Activated T-cell treated with anti-CD3 and anti-CD28 coated beads, Interleukin-2, amount 50 U/mL, for 72 hours (primary cell): ENCODE measurements around the gene MGAT5. TPM values are rescaled to one million over a fixed set of nuclear protein-coding genes. Genes with fewer than 3 reads are reported as not detected.

Experiments
- ATAC-seq, 2 donors: fragments of 150-1000 bp; cut with Tn5 transposase; replicated peaks in 1 of 2; 2 replicates each; pipeline ENCODE4 v1.10.0; 2021; ENCODE audit warnings: moderate library complexity in 2 of 2, mild to moderate bottlenecking in 1 of 2
- DNase-seq, 2 donors: peaks; one replicate each; pipeline ENCODE4 v3.0.0; 2021 to 2022; ENCODE audit warnings: mixed read lengths in 1 of 2
- H3K27ac Mint-ChIP-seq: one replicate; pipeline ENCODE4 v1.8.0; 2022; ENCODE audit warnings: mild to moderate bottlenecking, moderate library complexity, mixed read lengths
- H3K27me3 Mint-ChIP-seq: one replicate; pipeline ENCODE4 v1.8.0; 2022; ENCODE audit warnings: low read depth, mixed read lengths
- H3K36me3 Mint-ChIP-seq, 2 donors: one replicate each; pipeline ENCODE4 v1.8.0; 2022; ENCODE audit warnings: mixed read lengths in 2 of 2, mild to moderate bottlenecking in 1 of 2; ENCODE audit not compliant: insufficient read depth in 2 of 2
- H3K4me1 Mint-ChIP-seq: one replicate; pipeline ENCODE4 v1.8.0; 2022; ENCODE audit warnings: low read depth, mixed read lengths
- H3K4me3 Mint-ChIP-seq, 2 donors: one replicate each; pipeline ENCODE4 v1.8.0; 2022; ENCODE audit warnings: mild to moderate bottlenecking in 2 of 2, mixed read lengths in 2 of 2, moderate library complexity in 2 of 2
- H3K9me3 Mint-ChIP-seq, 2 donors: one replicate each; pipeline ENCODE4 v1.8.0; 2022; ENCODE audit warnings: mixed read lengths in 2 of 2
- total RNA-seq, 2 donors: library from RNA; stranded (reverse); gene quantifications; one replicate each; pipeline ENCODE4 v1.2.3, GENCODE V29; 2022

The MGAT5 gene
- total RNA-seq, 2 donors from 2014 or later = 10.9 to 16.2 TPM

DNA sequence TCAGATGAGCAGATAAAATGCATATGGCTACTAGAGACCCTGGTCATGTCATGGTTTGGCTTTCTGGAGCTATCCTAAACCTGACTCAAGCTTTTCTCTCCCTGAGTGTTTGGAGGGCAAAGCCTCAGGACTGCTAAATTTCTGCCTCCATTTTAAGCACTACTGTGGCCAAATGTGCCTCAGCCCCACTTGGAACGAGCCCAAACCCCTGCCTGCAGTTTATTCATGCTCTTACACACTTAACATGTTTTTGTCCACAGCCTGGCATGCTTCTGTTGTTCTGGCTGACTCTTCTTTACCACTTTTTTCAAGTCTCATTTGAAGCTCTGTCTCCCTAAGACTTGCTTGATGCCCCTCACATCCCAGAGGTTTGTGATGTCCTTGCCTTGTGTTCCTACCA is 24.7 kb downstream of the MGAT5 start:
- H3K27me3 Mint-ChIP-seq = no peaks in the 10 kb centered on the region
- no peak for DNase-seq
- peaks cover 35% of the 10 kb centered on the region for H3K4me1 Mint-ChIP-seq
- H3K9me3 Mint-ChIP-seq = peaks cover 0 to 3% of the 10 kb centered on the region in 2 donors
- no peak overlapping the region for H3K4me3 Mint-ChIP-seq
- no peak for ATAC-seq
- H3K36me3 Mint-ChIP-seq = peaks cover 4 to 7% of the 10 kb centered on the region in 2 donors
- H3K27ac Mint-ChIP-seq = no peak overlapping the region

DNA sequence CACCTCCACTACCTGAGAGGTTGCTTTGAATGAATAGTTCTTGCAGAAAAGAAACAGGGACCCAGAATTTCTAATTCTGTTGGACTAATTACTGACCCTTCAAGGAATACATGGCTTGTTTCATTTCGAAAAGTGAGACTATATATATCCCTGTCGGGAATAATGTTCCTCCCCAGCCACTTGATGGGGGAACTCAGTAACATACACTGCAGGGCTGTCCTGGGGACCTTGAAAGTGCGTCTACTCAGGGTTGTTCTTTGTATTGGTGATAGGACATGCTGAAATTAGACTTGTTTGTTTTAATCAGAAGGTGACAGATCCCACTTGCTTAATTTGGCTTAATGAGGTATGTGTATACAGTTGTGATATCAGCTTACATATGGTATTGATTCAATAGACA is 25.5 kb downstream of the MGAT5 start:
- Mint-ChIP-seq H3K36me3 (peaks cover 4 to 7% of the 10 kb centered on the region in 2 donors), H3K9me3 (peaks cover 0 to 3% of the 10 kb centered on the region in 2 donors), H3K4me3 (no peak overlapping the region), H3K27me3 (no peaks in the 10 kb centered on the region), H3K4me1 (peaks cover 43% of the 10 kb centered on the region), H3K27ac (no peak overlapping the region)
- no peak for ATAC-seq
- no peak for DNase-seq

DNA sequence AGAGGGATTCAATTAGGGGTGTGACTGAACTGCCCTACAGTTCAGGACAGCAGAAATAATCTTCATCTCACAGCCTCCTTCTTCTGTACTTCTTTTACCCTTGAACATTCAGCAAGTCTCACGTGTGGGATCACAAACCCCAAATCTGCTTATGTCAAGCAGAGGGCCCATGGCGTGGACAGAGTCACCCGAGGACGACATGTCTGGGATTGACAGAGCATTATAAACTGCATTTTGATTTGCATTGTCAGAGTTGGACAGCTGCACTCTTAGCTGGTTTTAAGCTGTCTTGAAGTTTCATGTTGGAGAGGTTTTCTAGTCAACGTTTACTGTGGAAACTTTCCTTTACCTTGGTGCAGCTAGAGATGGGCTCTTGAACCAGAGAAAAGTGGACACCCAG is 26.4 kb downstream of the MGAT5 start:
- H3K4me1 Mint-ChIP-seq = peaks cover 45% of the 10 kb centered on the region
- peaks cover 4 to 7% of the 10 kb centered on the region in 2 donors for H3K36me3 Mint-ChIP-seq
- ATAC-seq (no peak), DNase-seq (no peak)
- peaks cover 0 to 3% of the 10 kb centered on the region in 2 donors for H3K9me3 Mint-ChIP-seq
- H3K27ac Mint-ChIP-seq = no peak overlapping the region
- H3K27me3 Mint-ChIP-seq = no peaks in the 10 kb centered on the region
- H3K4me3 Mint-ChIP-seq = no peak overlapping the region

DNA sequence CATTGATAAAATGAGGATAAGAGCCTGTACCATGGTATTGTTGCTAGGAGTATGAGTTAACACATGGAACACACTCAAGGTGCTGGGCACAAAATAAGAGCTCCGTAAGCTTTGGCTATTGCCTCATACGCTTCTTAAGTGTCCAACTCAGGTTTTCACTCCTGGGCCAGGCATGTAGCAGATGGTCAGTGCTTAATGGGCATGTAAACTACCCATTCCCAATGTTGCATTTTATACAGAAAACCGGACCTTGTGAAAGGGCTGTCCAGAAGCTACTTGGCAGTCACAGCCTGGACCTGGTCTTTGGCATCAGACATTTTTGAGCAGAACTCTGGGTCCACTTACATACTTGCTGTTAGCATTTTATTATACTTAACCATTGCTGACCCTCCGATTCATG is 26.9 kb downstream of the MGAT5 start:
- peaks cover 0 to 3% of the 10 kb centered on the region in 2 donors for H3K9me3 Mint-ChIP-seq
- H3K36me3 Mint-ChIP-seq = peaks cover 4 to 7% of the 10 kb centered on the region in 2 donors
- H3K27ac Mint-ChIP-seq = no peak overlapping the region
- H3K4me3 Mint-ChIP-seq = no peak overlapping the region
- ATAC-seq (no peak), DNase-seq (no peak)
- peaks cover 48% of the 10 kb centered on the region for H3K4me1 Mint-ChIP-seq
- H3K27me3 Mint-ChIP-seq = no peaks in the 10 kb centered on the region

DNA sequence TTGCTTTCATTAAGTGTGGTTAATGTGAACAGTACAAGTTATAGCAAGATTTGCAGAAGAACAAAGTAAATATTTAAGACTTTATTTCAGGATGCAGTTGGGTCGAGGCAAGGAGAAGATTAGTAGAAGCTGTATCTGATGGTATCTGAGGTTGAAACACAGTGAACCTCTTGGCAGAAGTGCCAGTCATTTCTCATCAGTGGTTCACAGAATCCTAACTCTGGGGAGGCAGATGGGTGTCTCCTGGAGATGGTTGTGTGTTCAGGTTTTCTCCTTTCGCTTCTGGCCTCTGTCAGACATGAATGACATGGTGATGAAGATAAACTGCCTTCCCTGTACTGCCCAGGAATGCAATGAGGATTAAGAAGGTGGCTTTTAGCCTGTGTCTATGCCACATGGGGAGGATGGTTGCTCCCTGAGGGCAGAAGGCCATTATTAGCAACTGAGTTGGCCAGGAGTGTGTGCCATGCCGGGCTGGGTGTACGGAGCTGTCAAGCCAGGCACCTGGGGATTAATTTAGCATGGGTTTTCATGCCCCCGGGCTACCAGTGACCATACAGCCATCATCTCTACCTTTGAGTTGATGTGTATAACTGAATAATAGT is 28.0 kb downstream of the MGAT5 start:
- peak overlapping the region in 1 of 2 donors; percentile 33 for H3K4me3 Mint-ChIP-seq
- ATAC-seq (peak; percentile 14 to 17), DNase-seq (no peak)
- H3K27ac Mint-ChIP-seq = no peak overlapping the region
- H3K36me3 Mint-ChIP-seq = peaks cover 3 to 4% of the 10 kb centered on the region in 2 donors
- no peaks in the 10 kb centered on the region for H3K27me3 Mint-ChIP-seq
- H3K4me1 Mint-ChIP-seq = peaks cover 49% of the 10 kb centered on the region
- H3K9me3 Mint-ChIP-seq = no peaks in the 10 kb centered on the region

DNA sequence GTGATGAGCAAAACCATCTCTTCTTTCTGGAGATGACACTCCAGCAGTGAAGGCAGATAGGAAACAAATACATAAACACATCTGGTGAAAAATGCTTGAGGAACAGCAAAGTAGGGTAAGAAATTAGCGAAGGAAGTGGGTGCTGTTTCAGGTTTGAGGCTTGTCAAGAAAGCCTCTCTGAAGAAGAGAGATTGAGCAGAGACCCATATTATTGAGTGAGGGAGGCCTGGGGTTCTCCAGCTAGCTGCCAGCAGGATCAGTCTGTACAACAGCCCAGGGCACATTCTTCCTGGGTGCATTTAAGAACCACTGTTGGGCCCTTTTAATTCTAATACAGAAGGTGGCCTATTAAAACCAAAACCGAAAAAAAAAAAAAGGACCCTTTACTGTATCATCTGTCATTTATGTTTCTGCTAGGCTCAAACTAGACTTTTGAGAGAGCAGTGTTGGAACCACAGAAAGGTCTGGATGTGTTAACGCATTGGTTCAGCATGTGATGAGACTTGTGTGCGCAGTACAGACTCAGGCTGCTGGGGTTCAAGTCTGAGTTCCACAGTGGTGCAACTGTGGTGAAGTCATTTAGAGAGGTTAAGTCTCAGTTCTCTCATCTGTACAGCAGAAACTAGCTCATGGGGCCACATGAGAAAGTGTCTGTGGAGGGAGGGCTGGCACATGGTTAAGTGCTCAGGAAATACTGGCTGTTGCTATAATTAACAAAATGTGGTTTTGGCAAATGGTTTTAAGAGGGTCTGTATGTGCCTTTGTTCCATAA is 28.9 kb downstream of the MGAT5 start:
- H3K27ac Mint-ChIP-seq = peak overlapping the region; percentile 36
- H3K4me1 Mint-ChIP-seq = peaks cover 43% of the 10 kb centered on the region
- ATAC-seq (peak; percentile 95 to 97), DNase-seq (peak; percentile 61 to 65)
- no peaks in the 10 kb centered on the region for H3K9me3 Mint-ChIP-seq
- peak overlapping the region; percentile 64 to 74 for H3K4me3 Mint-ChIP-seq
- no peaks in the 10 kb centered on the region for H3K27me3 Mint-ChIP-seq
- no peaks in the 10 kb centered on the region for H3K36me3 Mint-ChIP-seq

DNA sequence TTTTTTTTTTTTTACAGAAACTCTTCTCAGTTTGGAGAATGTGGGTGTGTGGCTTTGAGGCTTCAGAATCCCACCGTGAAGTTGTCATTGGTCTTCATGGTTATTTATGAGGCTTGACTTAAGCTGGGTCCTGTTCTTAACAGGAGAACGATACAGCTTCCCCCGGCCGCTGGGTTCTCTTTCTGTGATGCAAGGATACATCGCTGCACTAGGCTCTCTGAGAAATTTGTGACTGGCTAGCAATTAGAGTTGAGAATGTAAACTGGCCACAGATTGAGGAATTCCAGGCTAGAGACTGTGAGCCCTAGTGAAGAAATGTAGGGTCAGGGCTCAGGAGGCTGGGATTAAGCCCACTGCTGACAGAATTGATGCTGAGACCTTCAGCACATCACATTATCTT is 29.8 kb downstream of the MGAT5 start:
- Mint-ChIP-seq H3K27me3 (no peaks in the 10 kb centered on the region), H3K4me1 (peaks cover 43% of the 10 kb centered on the region), H3K27ac (no peak overlapping the region), H3K4me3 (no peak overlapping the region), H3K36me3 (no peaks in the 10 kb centered on the region), H3K9me3 (no peaks in the 10 kb centered on the region)
- ATAC-seq (no peak), DNase-seq (no peak)

DNA sequence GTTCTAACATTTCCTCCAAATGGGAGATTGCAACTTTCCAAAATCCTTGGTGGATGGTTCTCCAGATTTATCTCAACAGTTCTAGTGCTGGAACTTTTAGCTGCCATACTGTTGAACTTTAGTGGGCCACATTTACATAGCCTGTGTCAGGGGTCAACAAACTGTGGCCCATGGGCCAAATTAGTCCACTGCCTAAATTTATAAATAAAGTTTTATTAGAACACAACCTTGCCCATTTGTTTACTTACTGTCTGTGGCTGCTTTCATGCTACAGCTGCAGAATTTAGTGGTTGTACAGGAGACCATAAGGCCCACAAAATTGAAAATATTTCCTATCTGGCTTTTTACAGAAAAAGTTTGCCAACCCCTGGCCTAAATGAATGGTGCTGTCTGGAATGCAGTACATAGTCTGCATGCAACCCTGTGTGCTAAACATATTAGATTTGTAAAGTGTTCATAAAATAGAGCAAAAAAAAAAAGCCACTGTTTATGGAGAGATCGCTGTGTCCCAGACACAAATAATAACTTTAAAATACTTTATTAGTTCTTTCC is 30.3 kb downstream of the MGAT5 start:
- ATAC-seq (no peak), DNase-seq (no peak)
- Mint-ChIP-seq H3K36me3 (no peaks in the 10 kb centered on the region), H3K4me1 (peaks cover 43% of the 10 kb centered on the region), H3K4me3 (no peak overlapping the region), H3K27ac (no peak overlapping the region), H3K27me3 (no peaks in the 10 kb centered on the region), H3K9me3 (no peaks in the 10 kb centered on the region)

DNA sequence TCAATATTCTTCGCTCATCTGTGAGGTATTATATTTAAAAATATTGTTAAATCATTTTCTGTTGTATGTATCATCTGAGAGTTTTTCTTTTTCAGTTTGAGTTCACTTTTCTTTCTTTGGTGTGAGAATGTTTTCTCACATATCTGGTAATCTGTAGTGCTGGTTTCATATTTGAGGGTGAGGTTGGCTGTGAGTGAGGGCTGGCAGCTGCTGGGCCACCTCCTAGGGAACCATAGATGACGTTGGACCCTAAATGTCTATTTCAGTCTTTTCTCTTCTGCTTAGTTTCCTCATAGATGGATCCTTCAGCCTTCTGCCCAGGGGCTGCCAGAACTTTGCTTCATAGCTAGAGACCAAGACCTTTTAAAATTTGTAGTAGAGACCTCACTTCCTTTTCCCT is 33.5 kb downstream of the MGAT5 start:
- Mint-ChIP-seq H3K36me3 (no peaks in the 10 kb centered on the region), H3K27ac (no peak overlapping the region), H3K4me3 (peak overlapping the region in 1 of 2 donors; percentile 65), H3K4me1 (peaks cover 32% of the 10 kb centered on the region), H3K27me3 (no peaks in the 10 kb centered on the region), H3K9me3 (no peaks in the 10 kb centered on the region)
- ATAC-seq = no peak
- peak in 1 of 2 donors; percentile 26 for DNase-seq

DNA sequence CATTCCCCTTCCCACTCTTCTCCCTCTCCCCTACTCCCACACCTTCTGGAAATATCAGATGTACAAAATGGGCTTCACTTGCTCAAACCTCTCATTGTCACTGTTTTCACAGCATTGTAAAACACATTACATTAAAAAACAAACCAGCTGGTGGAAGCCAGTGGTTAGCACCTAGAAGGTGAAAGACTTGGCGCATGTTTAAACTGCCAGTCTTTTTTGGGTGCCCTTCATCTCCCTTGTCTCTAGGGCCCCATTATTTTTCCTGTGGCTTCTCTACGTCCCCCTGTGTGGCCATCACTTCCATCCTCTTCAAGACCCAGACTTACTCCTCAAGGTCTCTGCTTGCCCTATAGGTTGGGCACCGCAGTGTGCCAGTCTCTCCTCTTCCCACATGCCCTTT is 34.9 kb downstream of the MGAT5 start:
- H3K4me1 Mint-ChIP-seq = peaks cover 26% of the 10 kb centered on the region
- DNase-seq (no peak), ATAC-seq (no peak)
- H3K27me3 Mint-ChIP-seq = no peaks in the 10 kb centered on the region
- no peak overlapping the region for H3K4me3 Mint-ChIP-seq
- no peaks in the 10 kb centered on the region for H3K36me3 Mint-ChIP-seq
- no peaks in the 10 kb centered on the region for H3K9me3 Mint-ChIP-seq
- no peak overlapping the region for H3K27ac Mint-ChIP-seq

DNA sequence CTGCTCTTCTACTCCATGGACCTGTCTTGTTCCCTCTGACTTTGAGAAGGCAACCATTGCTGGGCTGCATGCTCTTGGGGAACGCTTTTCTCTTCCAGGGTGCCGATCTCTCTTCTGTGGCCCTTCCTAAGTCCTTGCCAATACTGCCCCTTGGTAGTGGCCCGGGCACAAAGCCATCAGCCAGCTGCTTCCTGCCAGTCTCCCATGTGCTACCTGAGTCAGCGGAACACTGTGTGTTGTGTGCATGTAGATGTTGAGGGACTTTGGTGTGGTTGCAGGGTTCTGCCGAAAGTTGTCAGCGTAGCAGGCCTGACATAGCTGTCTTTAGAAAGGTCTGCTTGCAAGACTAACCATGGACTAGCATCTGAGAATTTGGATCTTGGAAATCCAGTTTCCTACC is 35.4 kb downstream of the MGAT5 start:
- H3K36me3 Mint-ChIP-seq = no peaks in the 10 kb centered on the region
- H3K27ac Mint-ChIP-seq = no peak overlapping the region
- H3K4me3 Mint-ChIP-seq = no peak overlapping the region
- DNase-seq = peak in 1 of 2 donors; percentile 35
- peak; percentile 33 to 58 for ATAC-seq
- peaks cover 27% of the 10 kb centered on the region for H3K4me1 Mint-ChIP-seq
- no peaks in the 10 kb centered on the region for H3K27me3 Mint-ChIP-seq
- H3K9me3 Mint-ChIP-seq = no peaks in the 10 kb centered on the region

DNA sequence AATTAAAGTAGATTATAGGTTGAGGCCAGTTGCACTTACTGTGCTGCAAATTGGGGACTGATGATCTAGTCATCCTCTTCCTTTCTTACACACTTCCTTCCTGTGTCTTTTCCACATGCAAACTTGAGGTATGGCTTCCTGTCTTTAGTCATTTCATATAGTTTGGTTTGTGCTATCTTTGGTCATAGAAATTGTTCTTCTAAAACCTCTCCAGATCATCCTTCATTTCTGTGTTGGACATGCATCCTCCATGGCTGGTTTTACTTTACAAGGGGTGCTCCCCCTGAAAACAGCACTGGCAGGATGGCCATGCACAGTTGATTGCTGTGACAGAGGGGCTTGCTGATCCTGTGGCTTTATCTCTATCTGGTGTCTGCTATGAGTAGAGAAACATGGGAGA is 36.5 kb downstream of the MGAT5 start:
- no peak overlapping the region for H3K4me3 Mint-ChIP-seq
- peak; percentile 75 to 82 for ATAC-seq
- DNase-seq = no peak
- no peaks in the 10 kb centered on the region for H3K9me3 Mint-ChIP-seq
- no peak overlapping the region for H3K27ac Mint-ChIP-seq
- H3K27me3 Mint-ChIP-seq = no peaks in the 10 kb centered on the region
- no peaks in the 10 kb centered on the region for H3K36me3 Mint-ChIP-seq
- H3K4me1 Mint-ChIP-seq = peaks cover 30% of the 10 kb centered on the region

DNA sequence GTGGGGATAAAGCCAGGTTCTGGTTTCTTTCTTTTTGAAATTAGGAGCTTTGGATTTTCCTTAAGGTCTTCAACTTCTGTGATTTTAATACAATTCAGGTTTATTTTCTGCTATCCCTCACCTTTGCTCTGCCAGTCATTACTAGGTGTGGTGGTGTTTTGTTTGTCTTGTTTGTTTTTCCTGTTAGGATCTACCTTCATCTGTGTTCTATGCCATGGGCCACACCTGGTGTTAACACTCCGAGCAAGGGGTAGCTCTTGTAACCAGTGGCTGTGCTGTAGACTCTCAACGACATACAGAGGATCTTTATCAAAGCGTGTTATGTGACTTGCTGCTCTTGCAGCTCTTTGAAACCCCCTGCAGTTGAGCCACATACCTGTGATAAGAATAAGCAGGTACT is 38.6 kb downstream of the MGAT5 start:
- Mint-ChIP-seq H3K27ac (no peak overlapping the region), H3K4me3 (peak overlapping the region in 1 of 2 donors; percentile 17), H3K9me3 (peaks cover 0 to 2% of the 10 kb centered on the region in 2 donors), H3K27me3 (no peaks in the 10 kb centered on the region), H3K36me3 (no peaks in the 10 kb centered on the region), H3K4me1 (peaks cover 36% of the 10 kb centered on the region)
- DNase-seq (no peak), ATAC-seq (no peak)
